ENCODE results near the gene ANAPC7. TPM values are rescaled to one million over a fixed set of nuclear protein-coding genes. Genes with fewer than 3 reads are reported as not detected.

ANAPC7 gene
- total RNA-seq, 1 experiment from 2014 or later = 91.1 TPM

GRCh38 chr12:110333201-110333600 lies 70.3 kb downstream of the ANAPC7 start:
- peaks cover 55 to 91% (median 91%) of the 10 kb centered on the region in 3 experiments; a peak in 6 of 7 replicates for H3K36me3 Mint-ChIP-seq (ENCODE audit: insufficient read depth in 1 of 3, low read depth in 3 of 3)
- Histone ChIP-seq H2AK5ac (ENCODE audit: insufficient read length, low read length) (no peak overlapping the region), H3K9me3 (ENCODE audit: control insufficient read depth, low read depth, low read length) (no peaks in the 10 kb centered on the region), H3K79me1 (ENCODE audit: insufficient read depth, low read depth, low read length, poor library complexity, severe bottlenecking) (peaks cover 3% of the 10 kb centered on the region), H3K23ac (ENCODE audit: insufficient read length, low read depth, low read length) (no peak overlapping the region), H2AFZ (ENCODE audit: low read length) (no peak overlapping the region), H3K18ac (ENCODE audit: insufficient read length, low read depth, low read length) (no peak overlapping the region), H3K4ac (ENCODE audit: low read depth, low read length) (no peak overlapping the region), H2BK5ac (ENCODE audit: insufficient read length, low read length) (no peak overlapping the region), H2BK20ac (ENCODE audit: low read depth, low read length, poor library complexity, severe bottlenecking) (no peak overlapping the region), H4K20me1 (ENCODE audit: control insufficient read depth, insufficient read depth, insufficient read length) (no peaks in the 10 kb centered on the region), H3K56ac (ENCODE audit: insufficient read length, low read depth, low read length) (no peak overlapping the region), H3K4me1 (ENCODE audit: insufficient read depth, low read length) (no peaks in the 10 kb centered on the region), H2BK12ac (ENCODE audit: insufficient read length, low read depth, low read length) (no peak overlapping the region), H3K4me2 (ENCODE audit: insufficient read depth, insufficient read length, low read length) (no peak overlapping the region), H3T11ph (ENCODE audit: low read length) (no peak overlapping the region), H3K9ac (ENCODE audit: extremely low read depth, insufficient read length, low read length) (no peak overlapping the region), H4K8ac (replicated peaks; ENCODE audit: insufficient read length, low read depth, low read length) (no peak overlapping the region), H4K5ac (ENCODE audit: insufficient read length, low read depth, low read length) (no peak overlapping the region), H3K23me2 (ENCODE audit: insufficient read length, low read depth, low read length, poor library complexity, severe bottlenecking) (no peaks in the 10 kb centered on the region), H4K91ac (ENCODE audit: insufficient read length, low read depth, low read length) (no peak overlapping the region), H3K27ac (ENCODE audit: insufficient read length, low read depth, low read length) (no peak overlapping the region), H3K14ac (ENCODE audit: insufficient read depth, low read length) (no peak overlapping the region), H3K79me2 (ENCODE audit: insufficient read depth, low read length) (no peaks in the 10 kb centered on the region), H3K27me3 (ENCODE audit: insufficient read depth, low read length) (no peaks in the 10 kb centered on the region), H2BK15ac (ENCODE audit: low read depth, low read length) (no peak overlapping the region), H2BK120ac (ENCODE audit: low read depth, low read length, poor library complexity, severe bottlenecking) (no peak overlapping the region)
- peaks cover 4 to 7% of the 10 kb centered on the region in 2 experiments; a peak in 2 of 4 replicates for H3K4me1 Mint-ChIP-seq
- DNase-seq = no peak
- TF ChIP-seq CTCF (conservative IDR thresholded peaks at IDR 0.05) = no peak
- no peak overlapping the region for H3K27ac Mint-ChIP-seq
- no peaks in the 10 kb centered on the region for H3K27me3 Mint-ChIP-seq (ENCODE audit: low read depth)
- no peaks in the 10 kb centered on the region for H3K9me3 Mint-ChIP-seq
- no peak overlapping the region for H3K4me3 Mint-ChIP-seq
